ENCODE data around the gene OR2A2.
A peak's percentile ranks its signal among the peaks of the same experiment; 100 is the strongest.

OR2A2 gene

GRCh38 chr7:144144426-144144825 lies 35.0 kb downstream of the OR2A2 start:
- DNase-seq: peak in 1 of 3 donors; percentile 7

- DNase-seq: no peak
Measured at GRCh38 chr7:144148224-144148827, 38.9 kb downstream of the OR2A2 start.

- DNase-seq: no peak
Measured at GRCh38 chr7:144158861-144159260, 49.5 kb downstream of the OR2A2 start.

Data from suppressor macrophage treated with lipopolysaccharide for 1 hour (primary cell).